Endothelial cell of umbilical vein (primary cell): Measurements from ENCODE around the gene TMEM30B. TPM values are rescaled to one million over a fixed set of nuclear protein-coding genes. Genes with fewer than 3 reads are reported as not detected.

Experiments
- BruUV-seq: library from RNA; stranded (reverse); fragments of 400-500 nt; replicated peaks from 2 replicates; lab custom pipeline; 2021; lab: Mats Ljungman, UMichigan
- CTCF ChIA-PET: fragments of 300-600, 350-600 bp; sonication (Branson Sonifier 250); formaldehyde crosslinking; loops from one replicate; lab custom pipeline; 2021; ENCODE audit warnings: antibody characterized with exemption, inconsistent platforms; lab: Charles Lee
- POLR2A ChIA-PET: fragments of 300-600, 350-600 bp; sonication (Branson Sonifier 250); formaldehyde crosslinking; loops from one replicate; lab custom pipeline; 2021; ENCODE audit warnings: antibody characterized with exemption, inconsistent platforms; lab: Charles Lee
- DNase-seq: peaks from one replicate; pipeline ENCODE4 v3.0.0-alpha.2; 2011; ENCODE audit warnings: low read depth, low spot score
- FAIRE-seq: peaks from 2 replicates; lab custom pipeline; 2011; peaks lifted over from hg19 to GRCh38; lab: Jason Lieb, UNC
- H2AFZ ChIP-seq: 2 replicates; pipeline ENCODE4 v1.6.0; 2012; ENCODE audit warnings: low read depth, low read length, control low read depth, inconsistent platforms
- H3K27ac ChIP-seq: 2 replicates; pipeline ENCODE4 v1.5.1; 2011; ENCODE audit warnings: low read depth, mild to moderate bottlenecking, control low read depth, low read length, moderate library complexity; ENCODE audit not compliant: insufficient read depth
- H3K27me3 ChIP-seq, 2 experiments: 2 replicates each; pipeline versions ENCODE4 v1.6.0 to v1.6.1; 2011; ENCODE audit warnings: low read length in 2 of 2, mixed read lengths in 1 of 2; ENCODE audit not compliant: control insufficient read depth in 2 of 2, insufficient read depth in 2 of 2
- H3K36me3 ChIP-seq, 2 experiments: 2 replicates in 1 of 2; 3 replicates in 1 of 2; pipeline ENCODE4 v1.5.1; 2011; ENCODE audit warnings: low read length in 2 of 2, mild to moderate bottlenecking in 1 of 2, moderate library complexity in 1 of 2; ENCODE audit not compliant: control insufficient read depth in 2 of 2, insufficient read depth in 2 of 2; ENCODE audit errors: extremely low read depth in 1 of 2
- H3K4me1 ChIP-seq: 3 replicates; pipeline ENCODE4 v1.5.1; 2011; ENCODE audit warnings: mild to moderate bottlenecking, low read length; ENCODE audit not compliant: control insufficient read depth, insufficient read depth; ENCODE audit errors: extremely low read depth
- H3K4me2 ChIP-seq: 2 replicates; pipeline ENCODE4 v1.6.1; 2011; ENCODE audit warnings: low read length, control low read depth, mixed read lengths; ENCODE audit not compliant: insufficient read depth
- H3K4me3 ChIP-seq, 3 experiments: fragments of 200-600 bp in 1 of 3; sonication (generic), shearing (Covaris generic) in 1 of 3; replicated peaks in 1 of 3; 2 replicates each; pipeline ENCODE4 v1.5.1; 2011 to 2016; ENCODE audit warnings: control low read depth in 3 of 3, low read length in 3 of 3, mild to moderate bottlenecking in 2 of 3, inconsistent platforms in 1 of 3, low read depth in 1 of 3, moderate library complexity in 1 of 3; ENCODE audit not compliant: insufficient read depth in 1 of 3
- H3K79me2 ChIP-seq: 2 replicates; pipeline ENCODE4 v1.6.0; 2012; ENCODE audit warnings: low read length, inconsistent platforms; ENCODE audit not compliant: control insufficient read depth, insufficient read depth
- H3K9ac ChIP-seq: replicated peaks from 2 replicates; pipeline ENCODE3; 2011; ENCODE audit warnings: low read length, control low read depth; ENCODE audit not compliant: insufficient read depth; ENCODE audit errors: extremely low read depth
- H3K9me1 ChIP-seq: replicated peaks from 3 replicates; pipeline ENCODE4 v1.6.0; 2011; ENCODE audit warnings: mild to moderate bottlenecking, low read length; ENCODE audit not compliant: control insufficient read depth, insufficient read depth; ENCODE audit errors: extremely low read depth
- H3K9me3 ChIP-seq: replicated peaks from 2 replicates; pipeline ENCODE4 v1.5.1; 2012; ENCODE audit warnings: low read length, inconsistent platforms; ENCODE audit not compliant: control insufficient read depth, insufficient read depth
- H4K20me1 ChIP-seq: replicated peaks from 2 replicates; pipeline ENCODE3; 2011; ENCODE audit warnings: mild to moderate bottlenecking, low read length; ENCODE audit not compliant: control insufficient read depth, insufficient read depth; ENCODE audit errors: extremely low read depth
- CTCF ChIP-seq, 2 donors: IDR thresholded peaks; 1 replicate in 1 of 2; 2 replicates in 1 of 2; pipeline ENCODE4 v1.5.1; 2011; ENCODE audit warnings: low read length in 2 of 2, mild to moderate bottlenecking in 2 of 2, moderate library complexity in 2 of 2, control low read depth in 1 of 2, inconsistent platforms in 1 of 2, low read depth in 1 of 2; ENCODE audit not compliant: insufficient read depth in 1 of 2; ENCODE audit errors: extremely low read depth in 1 of 2
- EZH2 ChIP-seq: IDR thresholded peaks from 2 replicates; pipeline ENCODE4 v1.6.1; 2012; ENCODE audit warnings: borderline replicate concordance, low read depth, mild to moderate bottlenecking, moderate library complexity, low read length, inconsistent platforms; ENCODE audit not compliant: severe bottlenecking
- FOS ChIP-seq: IDR thresholded peaks from 2 replicates; pipeline ENCODE4 v1.6.1; 2011; ENCODE audit warnings: mild to moderate bottlenecking, low read length, moderate library complexity, borderline replicate concordance; ENCODE audit not compliant: insufficient read depth
- GATA2 ChIP-seq: IDR thresholded peaks from 2 replicates; pipeline ENCODE4 v1.7.0; 2011; ENCODE audit warnings: low read depth, mild to moderate bottlenecking, moderate library complexity, mixed read lengths, low read length; ENCODE audit not compliant: insufficient read length, insufficient read depth
- JUN ChIP-seq: IDR thresholded peaks from 2 replicates; pipeline ENCODE4 v1.6.1; 2011; ENCODE audit warnings: borderline replicate concordance, low read depth; ENCODE audit not compliant: insufficient read length, insufficient read depth
- MAX ChIP-seq: IDR thresholded peaks from 2 replicates; pipeline ENCODE4 v1.6.1; 2011; ENCODE audit not compliant: insufficient read depth, insufficient read length
- MYC ChIP-seq: IDR thresholded peaks from one replicate; pipeline ENCODE4 v1.6.1; 2011; ENCODE audit warnings: mild to moderate bottlenecking, low read depth, low read length
- POLR2A ChIP-seq: IDR thresholded peaks from 2 replicates; pipeline ENCODE4 v1.6.1; 2012; ENCODE audit warnings: low read depth, mild to moderate bottlenecking, control low read depth, low read length
- POLR2AphosphoS5 ChIP-seq: IDR thresholded peaks from 2 replicates; pipeline ENCODE4 v1.6.1; 2012; ENCODE audit warnings: low read depth, mild to moderate bottlenecking, control low read depth, low read length, moderate library complexity; ENCODE audit not compliant: insufficient read depth
- dilution Hi-C: fragments of 300-500 bp; cut with MboI; formaldehyde crosslinking; loops from one replicate; pipeline ENCODE4 v1.15.0; 2019; ENCODE audit warnings: low sequenced_read_pairs; ENCODE audit not compliant: extremely low pct_ligation_motif_present
- intact Hi-C: fragments of 100-400 bp; cut with micrococcal nuclease; formaldehyde crosslinking; loops from one replicate; pipeline ENCODE4 v1.10.0; 2022
- polyA plus RNA-seq, 4 experiments: library from polyadenylated mRNA; depleted of rRNA in 3 of 4; stranded (reverse) in 3 of 4; unstranded in 1 of 4; fragments of >200 nt; gene quantifications; 2 replicates each; pipeline versions ENCODE4 v1.2.1 to v1.2.3, GENCODE V29; 2011 to 2012; ENCODE audit warnings: missing spikeins in 1 of 4
- total RNA-seq: library from RNA; stranded (reverse); gene quantifications from 2 replicates; pipeline ENCODE4 v1.2.3, GENCODE V29; 2021

The TMEM30B gene
- total and polyA plus RNA-seq, 2 donors (not counting 3 experiments of a cell fraction or from before 2014, with no cell fraction given) = 0.32 to 0.35 TPM

- intact Hi-C loops = loop anchor here (5.0 kb wide), 1 partner anchor 1035 kb away; the partner anchor contains the start of gene PPM1A
- no peaks in the 10 kb centered on the region for H3K36me3 ChIP-seq
- ChIA-PET POLR2A (no interaction called here), CTCF (interaction anchor here (1.3 to 2.1 kb wide), 2 partner anchors 14 to 188 kb away, joined by 3 to 5 read pairs; no protein-coding TSS in a partner anchor)
- no peak overlapping the region for H3K9ac ChIP-seq
- BruUV-seq = no TSS peak
- H3K4me3 ChIP-seq = no peak overlapping the region
- no peak overlapping the region for H3K4me2 ChIP-seq
- H3K9me3 ChIP-seq = no peaks in the 10 kb centered on the region
- H3K9me1 ChIP-seq = no peaks in the 10 kb centered on the region
- FAIRE-seq (no peak), DNase-seq (no peak)
- H3K79me2 ChIP-seq = no peaks in the 10 kb centered on the region
- no peaks in the 10 kb centered on the region for H4K20me1 ChIP-seq
- peaks cover 0 to 2% of the 10 kb centered on the region in 2 experiments for H3K27me3 ChIP-seq
- dilution Hi-C loops = loop anchor here (25.0 kb wide), 1 partner anchor 180 kb away; no protein-coding TSS in a partner anchor
- no peak overlapping the region for H3K27ac ChIP-seq
- H2AFZ ChIP-seq = no peak overlapping the region
- TF ChIP-seq JUN (no peak), POLR2A (no peak), FOS (no peak), CTCF (IDR thresholded peaks at IDR 0.05; ENCODE audit: extremely low read depth in 1 of 2, insufficient read depth in 1 of 2, low read depth in 1 of 2, low read length in 2 of 2) (no peak), GATA2 (no peak), MYC (no peak), POLR2AphosphoS5 (no peak), MAX (no peak), EZH2 (no peak)
- peaks cover 16% of the 10 kb centered on the region for H3K4me1 ChIP-seq
Observed at GRCh38 chr14:61282746-61283145, 1.6 kb upstream of the TMEM30B start.
